Fibroblast of skin of abdomen (primary cell): Measurements from ENCODE around the gene OSTF1.

ENCODE experiments used
- DNase-seq: peaks from one replicate; pipeline ENCODE4 v3.0.0-alpha.2; 2013

OSTF1 gene

DNA sequence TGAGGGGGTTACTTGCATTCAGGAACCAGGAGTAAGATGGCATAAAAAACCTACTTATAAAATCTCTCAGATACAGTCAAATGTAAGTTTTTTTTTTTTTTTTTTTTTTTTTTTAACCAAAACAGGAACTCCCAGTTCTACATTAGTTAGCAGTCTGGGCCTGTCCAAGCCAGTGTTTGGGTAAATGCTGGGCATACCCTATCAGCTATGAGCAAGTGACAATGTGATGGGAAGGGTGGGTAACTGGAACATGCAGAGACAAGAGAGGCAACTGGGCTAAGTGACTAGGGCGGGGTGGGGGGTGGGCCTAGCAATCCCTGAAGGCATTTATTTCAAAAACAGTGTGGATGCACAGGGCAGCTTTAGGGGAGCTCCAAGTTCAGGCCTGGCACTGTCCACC lies 2.7 kb upstream of the OSTF1 start:
- DNase-seq, result no peak

DNA sequence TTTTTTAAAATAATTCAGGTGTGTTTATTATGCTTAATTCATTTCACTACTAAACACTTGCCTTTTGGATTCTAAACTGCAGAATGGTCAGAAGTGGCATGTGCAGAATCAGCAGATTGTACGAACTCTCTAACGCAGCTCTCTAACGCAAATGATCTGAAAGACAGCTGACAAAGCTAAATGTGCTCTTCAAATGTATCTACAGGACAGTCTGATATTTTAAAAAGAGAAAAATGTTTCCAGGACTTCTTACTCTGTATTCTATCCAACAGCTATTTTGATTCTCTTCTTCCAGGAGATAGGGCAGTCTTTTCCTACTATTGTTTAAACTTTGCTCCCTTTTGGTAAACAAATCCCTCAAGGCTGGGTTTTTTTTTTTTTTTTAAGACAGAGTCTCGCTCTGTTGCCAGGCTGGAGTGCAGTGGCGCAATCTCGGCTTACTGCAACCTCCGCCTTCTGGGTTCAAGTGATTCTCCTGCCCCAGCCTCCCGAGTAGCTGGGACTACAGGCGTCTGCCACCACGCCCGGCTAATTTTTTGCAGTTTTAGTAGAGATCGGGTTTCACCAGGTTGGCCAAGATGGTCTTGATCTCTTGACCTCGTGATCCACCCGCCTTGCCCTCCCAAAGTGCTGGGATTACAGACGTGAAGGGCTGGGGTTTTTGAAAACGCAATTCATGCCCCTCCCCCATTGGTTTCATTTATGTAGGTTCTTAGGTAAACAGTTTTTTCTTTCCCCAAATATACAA lies 1.6 kb upstream of the OSTF1 start:
- no peak for DNase-seq

DNA sequence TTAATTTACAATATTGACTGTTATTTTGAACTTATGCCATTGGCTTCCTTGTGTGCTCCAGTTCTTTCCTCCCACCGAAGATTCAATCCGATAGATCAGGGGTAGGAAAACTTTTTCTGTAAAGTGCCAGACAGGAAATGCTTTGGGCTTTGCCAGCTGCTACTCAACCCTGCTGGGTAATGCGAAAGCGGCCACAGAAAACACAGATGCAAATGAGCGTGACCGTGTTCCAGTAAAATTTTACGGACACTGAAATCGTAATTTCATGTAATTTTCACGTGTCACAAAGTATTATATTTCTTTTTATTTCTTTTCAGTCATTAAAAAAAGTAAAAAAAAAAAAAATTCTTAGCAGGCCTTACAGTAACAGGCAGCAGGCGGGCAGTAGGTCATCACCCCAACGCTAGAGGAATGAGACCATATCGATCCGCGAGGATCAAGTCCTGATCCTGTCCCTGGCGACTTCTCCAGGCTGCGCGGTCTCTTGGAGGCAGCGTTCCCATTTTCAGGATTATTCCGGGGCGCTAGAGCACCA lies 958 bp upstream of the OSTF1 start:
- DNase-seq, result peak; percentile 39

DNA sequence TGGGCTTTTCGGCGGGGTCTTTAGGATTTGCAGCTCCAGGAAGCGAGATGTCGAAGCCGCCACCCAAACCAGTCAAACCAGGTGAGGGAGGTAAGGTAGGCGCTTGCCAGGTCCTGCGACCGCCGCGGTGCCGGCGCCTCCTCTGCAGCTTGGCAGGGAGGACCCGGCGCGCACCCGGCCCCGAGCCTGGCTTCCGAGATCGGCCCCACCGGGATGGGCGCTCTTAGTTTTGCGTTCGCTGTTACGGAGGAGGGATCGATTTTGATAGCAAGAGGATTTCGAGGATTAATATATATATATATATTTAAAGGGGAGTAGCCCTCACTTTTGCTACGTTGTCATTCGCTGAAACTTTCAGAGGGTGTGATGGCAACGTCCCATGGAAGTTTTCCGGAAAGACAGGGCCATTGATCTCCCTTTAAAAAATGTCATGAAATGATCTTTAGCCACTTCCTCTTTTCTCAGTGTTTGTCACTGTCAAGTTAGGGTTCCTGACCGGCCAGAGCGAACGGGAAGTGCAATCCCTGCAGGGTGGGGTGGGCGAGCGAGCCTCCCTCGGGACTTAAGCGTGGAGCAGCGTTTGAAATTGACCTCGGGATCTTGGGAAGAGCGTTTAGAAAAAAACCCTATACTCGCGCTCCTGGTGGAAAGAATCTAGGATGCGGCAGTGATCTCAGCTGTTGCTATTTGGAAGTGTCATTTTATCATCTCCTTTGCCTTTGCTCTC lies 495 bp downstream of the OSTF1 start:
- DNase-seq, result peak; percentile 61

DNA sequence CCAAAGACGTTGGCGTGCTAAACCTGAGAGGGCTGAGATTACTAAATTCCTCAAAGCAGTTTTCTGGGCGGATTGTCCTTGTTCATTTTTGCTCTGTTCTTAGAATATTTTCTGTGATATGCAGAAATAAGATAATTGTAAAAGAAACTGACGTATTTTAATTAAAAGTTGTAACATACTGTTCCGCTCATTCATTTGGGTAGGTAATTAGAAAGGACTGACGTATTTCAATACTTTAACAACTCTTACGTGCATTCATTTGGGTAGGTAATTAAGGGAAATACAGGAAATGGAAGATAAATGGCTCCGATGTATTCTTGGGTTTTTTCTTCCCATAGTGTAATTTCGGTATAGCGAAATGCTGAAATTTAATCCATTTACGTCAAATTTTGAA lies 1.1 kb downstream of the OSTF1 start:
- no peak for DNase-seq

DNA sequence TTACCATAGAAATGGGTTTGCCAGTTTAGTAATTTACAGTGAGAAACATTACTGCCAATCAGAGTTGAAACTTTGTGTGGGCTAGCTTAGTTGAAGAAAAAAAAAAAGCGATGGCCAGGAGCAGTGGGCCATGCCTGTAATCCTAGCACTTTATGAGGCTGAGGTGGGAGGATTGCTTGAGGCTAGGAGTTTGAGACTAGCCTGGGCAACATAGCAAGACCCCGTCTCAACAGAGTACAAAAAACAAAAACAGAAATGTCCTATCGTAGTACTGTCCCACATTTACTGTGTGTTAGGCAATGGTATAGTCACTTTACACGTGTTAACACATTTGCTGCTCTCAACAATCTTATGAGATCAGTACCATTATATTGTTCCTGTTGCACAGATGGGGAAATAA lies 2.3 kb downstream of the OSTF1 start:
- DNase-seq, result no peak

DNA sequence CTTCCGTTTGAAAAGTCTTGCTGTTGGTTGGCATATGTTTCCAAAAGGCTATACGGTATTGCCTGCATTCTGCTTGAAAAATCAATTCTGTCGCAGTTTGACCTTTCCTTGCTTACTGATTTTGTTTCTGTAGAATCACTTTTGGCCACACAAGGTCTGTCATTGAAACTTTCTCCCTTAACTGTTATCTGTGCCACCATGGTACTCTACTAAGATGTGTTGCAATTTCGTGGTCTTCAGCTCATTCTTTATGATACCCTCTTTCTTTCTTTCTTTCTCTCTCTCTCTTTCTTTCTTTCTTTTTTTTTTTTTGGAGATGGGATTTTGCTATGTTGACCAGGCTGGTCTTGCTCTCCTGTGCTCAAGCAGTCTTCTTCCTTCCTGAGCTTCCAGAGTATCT lies 4.5 kb downstream of the OSTF1 start:
- DNase-seq, result no peak

DNA sequence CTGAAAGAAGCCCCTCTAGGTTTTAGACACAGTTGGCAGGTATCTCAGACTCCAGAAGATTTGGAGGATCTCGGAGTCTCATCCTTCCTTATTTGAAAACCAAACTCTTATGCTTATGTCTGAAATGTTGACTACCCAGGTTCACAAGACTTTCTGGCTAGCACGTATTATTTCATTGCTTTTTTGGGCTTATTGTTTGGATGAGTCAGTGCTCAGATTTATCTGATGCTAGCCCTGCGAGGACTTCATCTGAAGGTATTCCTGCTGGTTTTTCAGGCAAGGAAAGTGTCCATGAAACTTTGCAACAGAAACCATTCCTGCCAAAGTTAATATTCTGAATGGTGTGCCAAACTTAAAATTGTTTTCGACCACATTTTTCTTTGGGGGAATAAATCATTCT lies 8.5 kb downstream of the OSTF1 start:
- DNase-seq, result no peak

DNA sequence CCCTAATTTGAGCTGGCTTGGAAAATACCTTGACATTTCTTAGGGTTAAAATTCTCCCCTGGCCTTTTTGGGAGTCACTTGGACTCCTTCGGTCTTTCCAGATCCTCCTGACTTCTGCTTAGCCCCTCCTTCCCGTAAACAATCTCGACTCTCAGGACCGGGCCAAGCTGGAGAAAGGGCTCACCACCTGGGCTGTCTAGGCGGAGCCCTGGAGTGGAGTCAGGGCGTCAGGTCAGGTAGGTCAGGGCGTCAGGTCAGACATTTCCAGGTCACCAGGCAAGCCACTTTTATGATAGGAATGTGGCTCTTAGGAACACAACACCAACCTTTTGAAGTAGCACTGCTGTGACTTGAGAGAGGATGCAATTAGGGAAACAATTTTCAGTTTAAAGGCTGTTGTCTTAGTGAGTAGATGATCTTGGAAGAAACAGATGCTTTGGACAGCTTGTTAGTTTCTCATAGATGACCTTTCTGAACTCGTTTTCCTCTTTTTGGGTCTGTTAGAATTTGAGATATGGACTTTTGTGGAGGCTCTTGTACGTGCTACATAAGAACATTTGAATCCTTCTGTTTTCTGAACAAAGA lies 12.8 kb downstream of the OSTF1 start:
- DNase-seq, result no peak

DNA sequence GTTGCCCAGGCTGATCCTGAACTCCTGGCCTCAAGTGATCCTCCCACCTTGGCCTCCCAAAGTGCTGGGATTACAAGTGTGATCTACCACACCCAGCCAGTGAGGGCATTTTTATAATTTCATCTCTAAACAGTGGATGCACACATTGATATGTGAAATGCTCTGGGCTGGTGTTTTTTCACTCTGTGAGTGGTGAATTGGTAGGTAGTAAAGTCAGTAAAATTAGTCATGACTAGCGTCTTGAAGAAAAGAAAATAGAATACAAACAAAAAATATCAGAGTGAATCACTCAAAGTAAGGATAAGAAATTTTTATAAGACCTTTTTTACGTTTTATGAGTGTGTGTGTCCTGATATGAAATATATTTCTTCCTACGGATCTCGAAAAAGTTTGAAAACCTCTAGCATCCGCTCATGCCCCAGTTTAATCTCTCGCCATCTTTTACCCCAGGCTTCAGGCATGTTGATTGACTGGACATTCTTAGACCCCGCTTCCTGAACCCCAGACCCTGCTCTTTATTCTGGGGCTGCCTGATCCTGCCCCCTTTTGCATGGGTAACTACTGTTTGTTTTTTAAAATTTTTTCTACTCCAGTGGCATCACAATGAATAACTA lies 14.0 kb downstream of the OSTF1 start:
- no peak for DNase-seq

DNA sequence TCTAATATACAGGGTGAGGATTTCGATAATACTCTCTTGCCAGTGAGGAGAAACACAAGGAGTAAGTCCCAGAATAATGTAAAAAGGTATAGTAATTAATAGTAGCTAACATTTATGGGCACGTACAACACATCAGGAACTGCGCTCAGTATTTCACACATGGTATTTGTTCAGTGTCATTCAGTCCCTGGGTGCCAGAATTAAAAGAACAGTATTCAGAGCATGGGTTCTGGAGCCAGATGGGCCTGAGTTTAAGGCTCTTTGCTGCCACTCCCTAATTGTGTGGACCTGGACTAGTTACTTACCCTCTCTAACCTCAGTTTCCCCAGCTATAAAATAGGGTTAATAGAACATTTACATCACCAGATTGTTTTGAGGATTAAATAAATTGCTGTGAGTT lies 16.3 kb downstream of the OSTF1 start:
- DNase-seq, result no peak

DNA sequence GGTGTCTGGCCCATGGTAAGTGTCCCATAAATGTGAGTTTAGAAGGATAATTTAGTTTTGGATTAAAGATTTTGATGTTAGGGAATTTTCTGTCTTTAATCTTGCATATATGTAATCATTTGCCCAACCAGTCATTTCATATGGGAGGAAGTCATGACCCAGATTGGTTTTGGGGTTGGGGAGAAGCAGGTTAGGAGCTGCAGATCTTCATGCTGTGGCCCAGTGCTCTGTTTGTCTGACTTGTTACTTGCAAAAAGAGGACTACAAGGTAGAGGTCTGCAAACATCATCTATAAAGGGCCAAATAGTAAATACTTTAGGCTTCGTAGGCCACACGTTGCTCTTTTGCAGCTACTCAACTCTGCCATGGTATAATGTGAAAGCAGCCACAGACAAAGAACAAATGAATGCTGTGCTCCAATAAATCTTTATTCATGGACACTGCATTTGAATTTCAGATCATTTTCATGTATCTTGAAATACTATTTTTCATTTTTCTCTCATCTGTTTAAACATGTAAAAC lies 16.8 kb downstream of the OSTF1 start:
- no peak for DNase-seq

DNA sequence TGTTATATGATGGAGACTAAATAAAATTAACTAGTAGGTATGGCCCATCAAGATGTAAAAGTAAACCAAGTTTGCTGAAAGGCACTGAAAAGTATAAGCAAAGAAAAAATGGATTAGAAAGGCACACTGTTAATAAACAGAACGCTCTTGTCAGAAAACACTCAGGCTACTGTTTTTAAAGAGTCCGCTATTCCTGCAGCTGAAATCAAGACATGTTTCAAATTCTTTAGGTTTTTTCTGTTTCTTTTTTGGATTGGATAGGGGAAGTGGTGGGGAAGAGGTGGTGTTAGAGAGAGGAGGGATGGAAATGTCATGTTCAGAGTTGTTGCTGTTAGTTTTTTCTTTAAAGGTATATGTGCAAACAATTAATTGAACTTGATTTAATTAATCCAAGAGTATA lies 17.5 kb downstream of the OSTF1 start:
- DNase-seq, result no peak

DNA sequence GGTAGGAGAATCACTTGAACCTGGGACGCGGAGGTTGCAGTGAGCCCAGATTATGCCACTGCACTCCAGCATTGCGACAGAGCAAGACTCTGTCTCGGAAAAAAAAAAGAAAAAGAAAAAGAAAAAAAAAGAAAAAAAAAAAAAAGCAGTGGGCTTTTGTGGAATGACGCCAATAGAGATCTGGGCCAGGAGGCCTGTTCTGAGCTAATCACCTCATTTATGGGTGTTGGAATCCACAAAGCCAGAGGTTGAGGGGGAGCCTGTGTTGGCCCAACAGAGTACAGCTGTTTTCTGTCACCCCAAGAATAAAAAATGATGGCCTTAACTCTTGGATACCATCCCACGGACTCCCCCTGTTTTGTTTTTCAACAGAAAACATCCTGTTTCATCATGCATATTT lies 18.5 kb downstream of the OSTF1 start:
- no peak for DNase-seq

DNA sequence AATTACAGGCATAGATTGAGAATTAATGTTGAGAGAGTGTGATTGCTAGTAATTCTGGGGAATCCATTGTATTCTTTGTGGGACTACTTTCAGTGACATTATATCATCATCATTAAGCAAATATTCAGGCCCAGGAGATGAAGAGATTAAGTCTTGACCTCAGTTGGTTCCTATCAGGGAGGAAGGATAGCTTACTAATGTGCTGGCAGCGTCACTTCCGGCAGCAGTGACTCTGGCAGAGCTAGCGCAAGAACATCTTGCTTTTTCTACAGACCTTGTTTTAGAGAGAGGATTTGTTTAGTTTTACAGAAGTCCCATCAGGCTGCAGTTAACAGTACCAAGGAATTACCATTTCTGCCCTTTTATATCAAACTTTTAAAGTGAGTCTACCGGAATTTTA lies 20.3 kb downstream of the OSTF1 start:
- peak; percentile 23 for DNase-seq

DNA sequence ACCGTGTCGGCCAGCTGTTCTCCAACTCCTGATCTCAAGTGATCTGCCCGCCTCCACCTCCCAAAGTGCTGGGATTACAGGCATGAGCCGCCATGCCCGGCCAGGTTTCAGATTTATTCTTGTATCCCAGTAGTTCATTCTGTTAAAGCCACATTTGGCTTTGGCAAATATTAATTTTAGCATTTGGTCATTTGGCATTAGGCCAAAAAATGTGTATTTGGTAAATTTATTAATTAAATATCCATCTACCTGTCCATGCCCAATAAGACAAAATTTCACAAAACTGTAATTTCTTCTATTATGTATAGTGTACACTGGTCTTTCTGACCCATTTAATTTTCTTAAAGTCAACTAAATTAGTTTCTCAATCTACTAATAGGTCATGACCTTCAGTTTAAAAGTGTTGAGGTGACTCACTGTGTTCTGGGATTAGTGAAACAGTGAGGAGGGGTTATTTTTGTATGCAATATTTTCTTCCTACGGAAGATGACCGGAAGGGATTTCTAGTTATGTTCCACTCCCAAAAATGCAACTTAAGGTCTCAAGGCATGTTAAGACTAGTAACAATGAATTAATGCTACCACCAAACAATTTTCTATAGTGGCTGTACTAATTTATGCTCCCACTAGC lies 21.0 kb downstream of the OSTF1 start:
- no peak for DNase-seq

DNA sequence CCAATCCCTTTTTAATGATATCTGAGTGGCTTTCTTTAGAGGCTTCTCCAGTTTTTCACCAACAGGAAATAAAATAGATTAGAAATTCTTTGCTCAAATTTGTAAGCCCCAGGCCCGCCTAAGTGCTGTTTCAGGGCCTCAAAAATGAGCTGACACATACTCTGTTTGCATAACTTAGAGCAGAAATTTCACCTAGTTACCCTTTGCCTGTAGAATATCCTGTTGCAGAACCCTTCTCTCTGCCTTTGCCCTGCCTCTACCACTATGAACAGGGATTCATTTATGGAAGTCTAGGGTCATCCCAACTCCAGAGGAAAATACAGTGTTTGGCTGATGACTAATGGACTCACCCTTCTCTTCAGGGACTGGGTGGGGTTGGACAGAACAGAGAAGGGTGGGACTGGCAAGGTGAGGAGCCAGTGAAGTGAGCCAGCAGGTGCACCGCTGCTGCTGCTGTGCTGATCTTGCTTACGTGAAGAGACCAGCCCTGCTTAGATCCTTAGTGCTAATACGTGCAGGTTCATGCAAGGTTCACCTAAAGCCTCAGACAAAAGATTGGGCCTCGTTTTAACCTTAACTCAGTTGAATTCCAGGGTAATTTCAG lies 22.8 kb downstream of the OSTF1 start:
- DNase-seq, result no peak

DNA sequence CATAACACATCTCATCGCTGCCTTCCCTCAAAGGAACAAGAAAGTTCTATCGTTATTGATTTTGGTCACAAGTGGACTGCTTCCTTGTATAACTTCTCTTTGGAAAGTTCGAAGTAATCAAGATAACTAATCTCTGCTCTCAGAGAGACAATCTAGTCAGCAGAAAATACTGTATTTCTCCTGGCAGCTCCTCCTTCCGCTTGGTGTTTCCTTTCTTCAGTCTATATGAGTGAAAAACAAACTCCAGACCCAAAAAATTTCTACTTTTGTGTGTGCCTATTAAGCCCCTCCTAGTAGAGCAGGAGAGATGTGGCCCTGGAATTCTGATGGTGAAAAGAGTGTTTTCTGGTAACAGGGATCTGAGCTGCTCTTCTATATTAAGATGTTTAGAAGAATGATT lies 24.5 kb downstream of the OSTF1 start:
- DNase-seq, result no peak

DNA sequence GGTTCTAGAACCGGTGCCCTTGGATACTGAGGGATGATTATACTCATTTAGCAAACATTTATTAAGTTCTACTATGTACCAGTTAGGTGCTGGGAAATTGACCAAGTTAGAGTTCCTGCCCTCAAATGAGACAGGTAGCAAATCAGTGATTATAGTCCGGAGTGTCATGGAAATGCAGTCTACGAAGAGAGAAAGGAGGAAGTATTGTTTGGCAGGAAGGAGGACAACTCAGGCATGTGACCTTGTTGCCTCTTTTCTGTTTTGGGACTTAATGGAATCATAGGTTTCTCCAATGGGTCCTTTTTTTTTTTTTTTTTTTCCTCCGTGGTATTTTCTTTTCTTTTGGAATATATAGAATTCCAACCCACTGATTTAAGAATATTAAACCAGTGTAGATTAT lies 28.0 kb downstream of the OSTF1 start:
- DNase-seq, result no peak

DNA sequence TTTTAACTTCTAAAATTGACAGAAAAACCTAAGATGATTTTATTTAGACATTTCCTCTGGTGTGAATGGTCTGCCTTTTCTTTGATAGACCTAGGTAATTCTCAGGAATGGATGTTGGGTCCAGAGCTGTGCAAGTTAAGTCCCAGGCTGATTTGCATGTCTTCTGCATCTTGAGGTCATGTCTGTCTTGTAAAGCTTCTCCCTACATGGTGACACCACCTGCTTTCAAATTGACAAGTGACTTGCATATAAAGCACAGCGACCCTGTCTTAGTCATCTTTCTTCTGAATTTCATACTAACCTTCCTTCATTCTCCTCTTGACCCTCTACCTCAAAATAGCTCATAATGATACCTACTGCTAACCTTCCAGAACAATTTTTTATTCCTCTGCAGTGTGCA lies 29.2 kb downstream of the OSTF1 start:
- no peak for DNase-seq

DNA sequence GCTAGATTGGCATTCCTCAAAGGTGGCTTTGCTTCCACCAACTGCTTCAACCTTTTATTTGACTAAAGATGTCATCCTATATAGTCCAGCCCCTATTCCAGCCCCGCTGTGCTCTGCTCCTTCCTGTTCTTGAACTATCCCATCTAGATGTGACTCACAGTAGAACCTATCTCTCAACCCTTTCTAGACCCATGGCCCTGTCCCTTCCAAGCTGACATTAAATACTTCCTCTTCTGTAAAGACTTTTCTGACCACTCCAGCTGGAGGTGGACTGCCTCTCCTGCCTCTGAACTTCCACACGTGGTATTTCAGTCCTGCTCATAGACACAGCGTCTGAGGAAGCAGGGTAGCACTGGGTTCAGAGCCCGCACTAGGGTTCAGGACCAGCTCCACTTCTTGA lies 32.4 kb downstream of the OSTF1 start:
- DNase-seq, result no peak

DNA sequence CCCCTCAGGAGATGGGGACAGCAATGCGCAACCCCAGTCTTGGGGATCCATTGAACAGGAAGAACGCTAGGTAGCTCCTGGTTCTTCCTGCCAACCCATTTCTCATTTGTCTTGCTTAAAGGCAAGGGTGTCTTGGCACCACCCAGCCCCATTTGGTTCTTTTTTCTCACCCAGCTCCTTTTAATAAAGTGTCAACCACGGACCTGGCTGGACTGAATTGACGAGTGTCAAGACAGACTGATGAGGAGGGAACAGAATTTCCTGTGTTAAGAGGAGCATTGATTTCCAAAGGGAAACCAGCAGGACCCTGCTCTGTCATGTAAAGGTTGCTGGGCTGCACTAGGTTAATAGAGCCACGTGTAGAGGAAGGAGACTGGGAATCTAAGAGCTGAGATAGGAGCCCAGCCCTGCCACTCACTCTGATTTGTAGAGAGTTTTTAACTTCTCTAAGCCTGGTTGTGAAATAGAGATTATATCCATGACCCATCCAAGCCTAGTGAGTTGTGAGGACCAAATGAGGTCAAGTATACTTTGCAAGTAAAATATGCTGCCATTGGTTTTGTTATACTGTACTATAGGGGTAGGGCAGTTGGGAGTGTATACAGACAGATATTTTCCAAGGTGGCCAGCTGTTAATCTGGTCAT lies 33.7 kb downstream of the OSTF1 start:
- DNase-seq, result no peak
